ENCODE measurements around the gene GIMAP8.
"Not testable (repeated sequence)": the region's sequence is repeated elsewhere in the genome, so short reads cannot be mapped to it uniquely, and the experiment has no call there.

The GIMAP8 gene

DNA sequence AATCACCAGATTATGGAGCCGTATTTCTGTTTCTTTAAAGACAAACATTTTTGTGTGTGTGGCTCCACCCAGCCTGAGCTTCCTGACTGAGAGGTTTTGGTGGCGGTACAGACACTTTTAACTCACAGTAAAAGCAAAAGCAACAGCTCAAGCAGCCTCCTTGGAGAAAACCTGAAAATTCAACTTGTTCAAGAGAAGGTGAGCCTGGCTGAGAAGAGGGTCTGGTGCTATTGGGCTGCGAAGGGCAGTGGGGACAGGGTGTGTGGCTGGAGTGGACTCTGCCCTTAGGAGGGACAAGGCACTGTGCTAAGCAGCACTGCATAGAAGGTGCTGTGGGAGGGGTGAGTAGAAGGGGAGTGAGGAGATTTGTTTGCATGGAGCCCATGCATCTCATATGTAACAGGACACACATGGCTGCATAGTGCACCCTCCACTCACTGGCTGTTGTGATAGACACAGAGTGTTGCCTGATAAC, 64.4 kb downstream of the GIMAP8 start, which contains the start of gene GIMAP7:
Gene GIMAP7, plus strand, starts transcription at position 125 of the 475 bp plus-strand sequence. CDS start 5,103 bp downstream, outside the sequence.
- DNase-seq (ENCODE audit: low spot score): no peak

DNA sequence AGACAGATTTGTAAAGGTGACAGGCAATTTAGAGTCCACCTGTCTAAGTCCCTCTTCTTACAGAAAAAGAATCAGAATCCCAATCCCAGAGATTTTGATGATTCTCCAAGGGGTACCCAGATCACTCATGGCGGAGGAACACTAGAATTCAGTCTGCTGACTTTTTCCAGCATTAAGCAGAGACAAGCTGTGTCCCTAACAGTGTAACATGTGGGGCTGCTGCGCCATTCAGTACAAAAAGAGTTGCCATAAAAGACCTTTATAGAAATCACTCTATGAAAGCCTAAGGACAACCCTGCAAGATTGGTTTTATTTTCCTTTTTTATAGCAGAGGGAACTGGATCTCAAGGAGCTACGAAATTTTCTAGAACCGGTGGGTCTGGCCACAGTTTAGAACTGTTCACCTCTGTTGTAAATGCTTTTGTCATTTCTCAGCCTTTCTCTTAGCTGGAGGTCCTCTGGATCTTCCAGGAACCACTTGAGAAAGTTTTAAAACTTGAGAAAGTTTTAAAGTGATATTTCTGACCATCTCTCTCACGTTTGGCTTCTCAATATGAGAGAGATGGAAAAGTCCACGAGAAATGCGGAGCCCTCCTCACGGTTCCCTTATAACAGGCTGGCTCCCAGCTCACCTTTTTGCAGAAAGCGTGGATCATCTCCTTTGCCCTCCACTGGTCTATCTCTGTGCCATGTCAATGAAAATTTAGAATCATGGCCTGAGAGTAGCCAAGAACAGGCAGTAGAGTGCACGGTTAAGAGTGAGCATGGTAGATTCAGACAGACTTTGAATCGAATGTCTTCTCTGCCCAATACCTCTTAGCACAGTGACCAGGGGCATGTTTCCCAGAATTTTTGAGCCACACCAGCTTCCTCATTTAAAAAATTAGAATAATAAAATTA, 65.1 kb downstream of the GIMAP8 start:
- DNase-seq (ENCODE audit: low spot score): no peak

DNA sequence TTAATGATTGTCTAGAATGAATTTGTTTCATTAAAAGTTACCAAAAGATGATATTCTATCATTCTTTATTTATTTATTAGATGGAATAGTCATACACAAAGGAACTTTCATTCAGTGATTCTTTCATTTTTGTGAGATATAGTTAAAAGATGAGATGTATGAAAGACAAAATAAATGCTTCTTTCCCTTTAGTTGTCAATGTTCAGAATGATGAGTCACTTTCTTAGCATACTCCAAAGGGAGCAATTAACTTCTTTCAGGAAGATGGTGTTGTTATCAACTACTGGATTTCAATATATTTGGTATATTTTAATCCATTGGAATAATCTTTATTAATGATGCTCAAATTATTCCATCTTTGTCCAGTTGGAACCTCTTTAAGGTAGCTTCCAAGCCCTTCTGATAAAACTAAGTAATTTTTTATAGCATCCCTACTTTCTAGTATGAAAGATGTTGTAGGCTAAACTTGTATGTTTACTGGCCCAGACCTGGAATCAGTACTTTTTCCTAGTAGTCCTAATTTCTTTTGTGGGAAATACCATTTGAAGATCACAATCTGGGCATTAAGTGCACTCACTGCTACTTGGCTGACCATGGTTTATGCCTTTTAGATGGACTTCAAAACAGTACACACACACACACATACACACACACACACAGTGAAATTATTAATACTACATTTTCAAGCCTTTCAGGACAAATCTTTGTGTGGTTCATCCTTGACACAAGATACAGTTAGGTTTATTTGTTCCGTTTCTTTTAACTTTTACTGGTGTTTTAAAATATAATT, 66.7 kb downstream of the GIMAP8 start:
- no peak for DNase-seq (ENCODE audit: low spot score)

DNA sequence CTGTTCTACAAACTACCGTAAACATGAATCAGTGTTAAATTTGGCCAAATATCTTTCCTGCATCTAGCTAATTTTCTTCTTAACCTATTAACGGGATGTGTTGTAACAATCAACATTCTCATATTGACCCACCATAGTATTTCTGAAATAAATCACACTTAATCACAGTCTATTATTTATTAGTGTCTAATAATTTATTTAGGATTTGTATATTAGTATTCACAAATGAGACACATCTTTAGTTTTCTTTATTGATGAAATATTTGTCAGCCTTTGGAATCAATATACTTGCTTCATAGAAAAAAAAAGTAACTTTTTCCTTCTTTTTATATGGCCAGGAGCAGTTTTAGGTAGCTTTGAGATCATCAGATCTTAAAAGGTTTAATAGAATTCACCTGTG, 68.9 kb downstream of the GIMAP8 start:
- no peak for DNase-seq (ENCODE audit: low spot score)

DNA sequence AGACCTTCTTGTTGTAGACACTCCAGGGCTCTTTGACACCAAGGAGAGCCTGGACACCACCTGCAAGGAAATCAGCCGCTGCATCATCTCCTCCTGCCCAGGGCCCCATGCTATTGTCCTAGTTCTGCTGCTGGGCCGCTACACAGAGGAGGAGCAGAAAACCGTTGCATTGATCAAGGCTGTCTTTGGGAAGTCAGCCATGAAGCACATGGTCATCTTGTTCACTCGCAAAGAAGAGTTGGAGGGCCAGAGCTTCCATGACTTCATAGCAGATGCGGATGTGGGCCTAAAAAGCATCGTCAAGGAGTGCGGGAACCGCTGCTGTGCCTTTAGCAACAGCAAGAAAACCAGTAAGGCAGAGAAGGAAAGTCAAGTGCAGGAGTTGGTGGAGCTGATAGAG, 69.7 kb downstream of the GIMAP8 start:
- DNase-seq (ENCODE audit: low spot score): no peak

DNA sequence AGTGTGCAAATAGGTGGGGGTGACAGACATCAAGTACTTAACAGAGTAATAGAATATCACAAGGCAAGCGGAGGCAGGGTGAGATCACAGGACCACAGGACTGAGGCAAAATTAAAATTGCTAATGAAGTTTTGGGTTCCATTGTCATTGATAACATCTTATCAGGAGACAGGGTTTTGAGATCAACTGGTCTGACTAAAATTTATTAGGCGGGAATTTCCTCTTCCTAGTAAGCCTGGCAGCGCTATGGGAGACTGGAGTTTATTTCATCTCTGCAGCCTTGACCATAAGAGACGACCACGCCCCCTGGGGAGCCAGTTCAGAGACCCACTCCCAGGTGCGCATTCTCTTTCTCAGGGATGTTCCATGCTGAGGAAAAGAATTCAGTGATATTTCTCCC, 72.5 kb downstream of the GIMAP8 start:
- not testable (repeated sequence) for DNase-seq (ENCODE audit: low spot score)

DNA sequence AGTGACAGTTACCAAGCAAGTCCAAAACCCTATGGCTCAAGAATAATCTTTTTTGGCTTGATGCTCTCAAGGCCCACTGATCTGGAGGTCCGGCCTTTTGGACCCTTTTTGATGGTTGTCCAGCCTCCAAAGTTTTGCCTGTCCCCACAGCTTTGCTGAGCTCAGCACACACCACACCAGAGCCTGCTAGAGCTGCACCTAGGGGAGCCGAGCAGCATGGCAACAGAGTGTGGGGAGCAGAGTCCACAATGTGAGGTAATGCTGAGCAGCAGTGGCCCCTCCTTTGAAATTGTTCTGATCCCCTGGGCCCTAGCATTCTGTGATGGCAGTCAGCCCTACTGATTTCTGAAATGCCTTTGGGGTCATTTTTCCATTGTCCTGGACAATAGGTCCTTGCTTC, 73.6 kb downstream of the GIMAP8 start:
- DNase-seq (ENCODE audit: low spot score): no peak
